Cardiac atrium fibroblast (primary cell): Measurements from ENCODE around the gene IFNA8. TPM values are rescaled to one million over a fixed set of nuclear protein-coding genes. Genes with fewer than 3 reads are reported as not detected.

Experiments used
- total RNA-seq: library from RNA; depleted of rRNA; stranded (reverse); fragments of >200 nt; gene quantifications from 2 replicates; pipeline ENCODE4 v1.2.3, GENCODE V29; 2015

The IFNA8 gene
- total RNA-seq: not detected in 2 replicates

GRCh38 chr9:21408817-21409216 is at the start of gene IFNA8:
Gene IFNA8, plus strand, starts transcription at chr9:21409117. Its CDS starts 60 bp downstream, at chr9:21409177.

GRCh38 chr9:21367957-21368356 is 41.0 kb upstream of the IFNA8 start, which contains the start of gene IFNA13:
Gene IFNA13, minus strand, starts transcription at chr9:21368057. Its CDS starts 47 bp downstream, at chr9:21368010.

GRCh38 chr9:21385131-21385670 is 23.7 kb upstream of the IFNA8 start, which contains the start of gene IFNA2:
Gene IFNA2, minus strand, starts transcription at chr9:21385398. Its CDS starts 69 bp downstream, at chr9:21385329.

GRCh38 chr9:21440139-21440538 is 31.2 kb downstream of the IFNA8 start, which contains the start of gene IFNA1:
Gene IFNA1, plus strand, starts transcription at chr9:21440439. Its CDS starts 69 bp downstream, at chr9:21440508.

Other genes with a start within 250 kb of the IFNA8 start
- gene IFNA21, start 242.5 kb upstream of the IFNA8 start, total RNA-seq: not detected in 2 replicates
- not detected in 2 replicates for gene IFNA4, start 221.5 kb upstream of the IFNA8 start, total RNA-seq
- not detected in 2 replicates for gene IFNA7, start 206.9 kb upstream of the IFNA8 start, total RNA-seq
- gene IFNA10, start 202.0 kb upstream of the IFNA8 start, total RNA-seq: not detected in 2 replicates
- not detected in 2 replicates for gene IFNA16, start 191.8 kb upstream of the IFNA8 start, total RNA-seq
- gene IFNA17, start 180.9 kb upstream of the IFNA8 start, total RNA-seq: not detected in 2 replicates
- not detected in 2 replicates for gene IFNA14, start 169.1 kb upstream of the IFNA8 start, total RNA-seq
- not detected in 2 replicates for gene IFNA5, start 103.8 kb upstream of the IFNA8 start, total RNA-seq
- 24.2 and 25.9 TPM in 2 replicates for gene KLHL9, start 73.7 kb upstream of the IFNA8 start, total RNA-seq
- gene IFNA6, start 58.2 kb upstream of the IFNA8 start, total RNA-seq: not detected in 2 replicates
- gene IFNA13, start 41.1 kb upstream of the IFNA8 start, total RNA-seq: not detected in 2 replicates
- gene IFNA2, start 23.7 kb upstream of the IFNA8 start, total RNA-seq: not detected in 2 replicates
- gene IFNA1, start 31.3 kb downstream of the IFNA8 start, total RNA-seq: not detected in 2 replicates
- not detected in 2 replicates for gene IFNE, start 73.2 kb downstream of the IFNA8 start, total RNA-seq